Myocyte (in vitro differentiated cells): ENCODE results near the gene PGLYRP2. TPM values are rescaled to one million over a fixed set of nuclear protein-coding genes. Genes with fewer than 3 reads are reported as not detected.
"Not testable (repeated sequence)": the region's sequence is repeated elsewhere in the genome, so short reads cannot be mapped to it uniquely, and the experiment has no call there.

Experiments
- DNase-seq: peaks from one replicate; pipeline ENCODE4 v3.0.0-alpha.2; 2012; ENCODE audit warnings: low read depth
- polyA plus RNA-seq: library from polyadenylated mRNA; unstranded; fragments of >200 nt; gene quantifications from one replicate; pipeline ENCODE4 v1.2.1, GENCODE V29; 2012; ENCODE audit warnings: missing spikeins
- total RNA-seq: library from RNA; depleted of rRNA; stranded (reverse); fragments of >200 nt; gene quantifications from 2 replicates; pipeline ENCODE4 v1.2.3, GENCODE V29; 2014

Gene PGLYRP2
- not detected in 2 replicates for total RNA-seq
- not detected for polyA plus RNA-seq

- DNase-seq: peak; percentile 14
Observed at GRCh38 chr19:15479391-15480345, at the start of gene PGLYRP2. TSS of gene PGLYRP2 (minus strand) at chr19:15479501. CDS start at chr19:15479371, 130 bp downstream.

- DNase-seq: no peak
Observed at GRCh38 chr19:15527705-15528104, 48.4 kb upstream of the PGLYRP2 start.

GRCh38 chr19:15526408-15526807 is 47.1 kb upstream of the PGLYRP2 start:
- DNase-seq: no peak

GRCh38 chr19:15525291-15525690 is 46.0 kb upstream of the PGLYRP2 start:
- no peak for DNase-seq

- DNase-seq: no peak
Observed at GRCh38 chr19:15524781-15525180, 45.5 kb upstream of the PGLYRP2 start.

- DNase-seq: no peak
Observed at GRCh38 chr19:15519433-15519976, 40.2 kb upstream of the PGLYRP2 start.

GRCh38 chr19:15517778-15518177 is 38.5 kb upstream of the PGLYRP2 start:
- no peak for DNase-seq

- no peak for DNase-seq
Observed at GRCh38 chr19:15516363-15516762, 37.1 kb upstream of the PGLYRP2 start.

- not testable (repeated sequence) for DNase-seq
Observed at GRCh38 chr19:15515227-15515625, 35.9 kb upstream of the PGLYRP2 start.

GRCh38 chr19:15511671-15512424 is 32.5 kb upstream of the PGLYRP2 start:
- DNase-seq: no peak

GRCh38 chr19:15508035-15508710 is 28.9 kb upstream of the PGLYRP2 start, which contains the start of gene CYP4F22:
TSS of gene CYP4F22 (plus strand) at chr19:15508525. CDS start at chr19:15525337, 16,812 bp downstream.
- DNase-seq: no peak

GRCh38 chr19:15507068-15508034 is 28.1 kb upstream of the PGLYRP2 start:
- DNase-seq: no peak

GRCh38 chr19:15506074-15506571 is 26.8 kb upstream of the PGLYRP2 start:
- no peak for DNase-seq

GRCh38 chr19:15502264-15502663 is 23.0 kb upstream of the PGLYRP2 start:
- no peak for DNase-seq

GRCh38 chr19:15501596-15501995 is 22.3 kb upstream of the PGLYRP2 start:
- DNase-seq: no peak

- no peak for DNase-seq
Observed at GRCh38 chr19:15498910-15499309, 19.6 kb upstream of the PGLYRP2 start.

GRCh38 chr19:15498156-15498858 is 19.0 kb upstream of the PGLYRP2 start:
- no peak for DNase-seq

- DNase-seq: no peak
Observed at GRCh38 chr19:15495151-15495550, 15.8 kb upstream of the PGLYRP2 start.
